WTC11 (cell line): ENCODE measurements around the gene PIP4K2C. TPM values are rescaled to one million over a fixed set of nuclear protein-coding genes. Genes with fewer than 3 reads are reported as not detected.

Experiments used
- ATAC-seq: fragments of 200-7000 bp; cut with Tn5 transposase; 2 replicates; pipeline ENCODE4 v1.10.0; 2021; ENCODE audit warnings: mild to moderate bottlenecking, moderate library complexity
- CTCF ChIA-PET: fragments of 300-600 bp; sonication (Branson Sonifier 250); formaldehyde crosslinking; loops from one replicate; lab custom pipeline; 2021; ENCODE audit warnings: antibody characterized with exemption; lab: Charles Lee
- POLR2A ChIA-PET: fragments of 350-600 bp; sonication (Branson Sonifier 250); formaldehyde crosslinking; loops from one replicate; lab custom pipeline; 2021; ENCODE audit warnings: antibody characterized with exemption; lab: Charles Lee
- DNase-seq: peaks from one replicate; pipeline ENCODE4 v3.0.0; 2021; ENCODE audit warnings: low spot score
- H3K27ac Mint-ChIP-seq: 2 replicates; pipeline ENCODE4 v1.8.0; 2021; ENCODE audit warnings: mixed read lengths
- H3K27me3 Mint-ChIP-seq: 2 replicates; pipeline ENCODE4 v1.8.0; 2021; ENCODE audit warnings: low read depth, mild to moderate bottlenecking, moderate library complexity, mixed read lengths
- H3K36me3 Mint-ChIP-seq: 2 replicates; pipeline ENCODE4 v1.8.0; 2021; ENCODE audit warnings: mixed read lengths
- H3K4me1 Mint-ChIP-seq: 2 replicates; pipeline ENCODE4 v1.8.0; 2022; ENCODE audit warnings: mixed read lengths
- H3K4me3 Mint-ChIP-seq: 2 replicates; pipeline ENCODE4 v1.8.0; 2021; ENCODE audit warnings: mild to moderate bottlenecking, moderate library complexity, mixed read lengths
- H3K9me3 Mint-ChIP-seq: 2 replicates; pipeline ENCODE4 v1.8.0; 2021; ENCODE audit warnings: mixed read lengths
- ARID4B ChIP-seq: sonication (generic); formaldehyde crosslinking; IDR thresholded peaks from 2 replicates; pipeline ENCODE4 v1.8.0; 2023; ENCODE audit warnings: missing genetic modification reagents, mild to moderate bottlenecking, borderline replicate concordance
- E2F4 ChIP-seq: sonication (generic); formaldehyde crosslinking; IDR thresholded peaks from 2 replicates; pipeline ENCODE4 v1.8.1; 2022; ENCODE audit warnings: low read depth, mild to moderate bottlenecking, moderate library complexity, missing genetic modification reagents, borderline replicate concordance
- FOXP1 ChIP-seq: sonication (generic); formaldehyde crosslinking; IDR thresholded peaks from 2 replicates; pipeline ENCODE4 v1.8.0; 2022; ENCODE audit warnings: missing genetic modification reagents, mild to moderate bottlenecking, moderate library complexity, borderline replicate concordance
- IRF1 ChIP-seq: sonication (generic); formaldehyde crosslinking; IDR thresholded peaks from 2 replicates; pipeline ENCODE4 v1.8.0; 2023; ENCODE audit warnings: missing genetic modification reagents
- MAX ChIP-seq: sonication (generic); formaldehyde crosslinking; IDR thresholded peaks from 2 replicates; pipeline ENCODE4 v1.8.0; 2022; ENCODE audit warnings: mild to moderate bottlenecking, missing genetic modification reagents
- NFE2L1 ChIP-seq: sonication (generic); formaldehyde crosslinking; IDR thresholded peaks from 2 replicates; pipeline ENCODE4 v1.8.1; 2023; ENCODE audit warnings: missing genetic modification reagents
- TCF7 ChIP-seq: sonication (generic); formaldehyde crosslinking; IDR thresholded peaks from 2 replicates; pipeline ENCODE4 v1.8.0; 2022; ENCODE audit warnings: mild to moderate bottlenecking, low read depth, missing genetic modification reagents, moderate library complexity
- TP53 ChIP-seq: sonication (generic); formaldehyde crosslinking; IDR thresholded peaks from 2 replicates; pipeline ENCODE4 v1.8.1; 2023; ENCODE audit warnings: mild to moderate bottlenecking, missing genetic modification reagents
- USF1 ChIP-seq: sonication (generic); formaldehyde crosslinking; IDR thresholded peaks from 2 replicates; pipeline ENCODE4 v1.8.0; 2022; ENCODE audit warnings: mild to moderate bottlenecking, missing genetic modification reagents
- USF2 ChIP-seq: sonication (generic); formaldehyde crosslinking; IDR thresholded peaks from 2 replicates; pipeline ENCODE4 v1.8.1; 2023; ENCODE audit warnings: mild to moderate bottlenecking, missing genetic modification reagents, moderate library complexity
- ZNF263 ChIP-seq: sonication (generic); formaldehyde crosslinking; IDR thresholded peaks from 2 replicates; pipeline ENCODE4 v1.8.1; 2022; ENCODE audit warnings: low read depth, mild to moderate bottlenecking, moderate library complexity, missing genetic modification reagents
- ZNF281 ChIP-seq: sonication (generic); formaldehyde crosslinking; IDR thresholded peaks from 2 replicates; pipeline ENCODE4 v1.8.0; 2023; ENCODE audit warnings: mild to moderate bottlenecking, missing genetic modification reagents
- ZNF317 ChIP-seq: sonication (generic); formaldehyde crosslinking; IDR thresholded peaks from 2 replicates; pipeline ENCODE4 v1.8.1; 2023; ENCODE audit warnings: low read depth, mild to moderate bottlenecking, moderate library complexity, missing genetic modification reagents, borderline replicate concordance
- ZNF425 ChIP-seq: fragments of 250-450 bp; sonication (Bioruptor Pico); conservative IDR thresholded peaks from 2 replicates; pipeline ENCODE4 v1.9.0; 2021; ENCODE audit warnings: mild to moderate bottlenecking
- total RNA-seq: library from RNA; stranded (reverse); gene quantifications from 3 replicates; pipeline ENCODE4 v1.2.3, GENCODE V29; 2021

PIP4K2C gene
- total RNA-seq, 1 experiment from 2014 or later = 25.4 TPM

- TF ChIP-seq IRF1 (CRISPR knock-in tag) (no peak), ARID4B (no peak)
Measured at GRCh38 chr12:57607958-57608663, 17.1 kb downstream of the PIP4K2C start (continued).

- TF ChIP-seq USF2 (CRISPR knock-in tag) (0 out of 2 replicates have a peak, but pooled peaks have one; percentile 24), TCF7 (CRISPR knock-in tag) (no peak), ZNF317 (CRISPR knock-in tag) (no peak), ZNF263 (CRISPR knock-in tag) (no peak), USF1 (CRISPR knock-in tag) (peak; percentile 17; the same call in 1 of the 2 replicates), NFE2L1 (CRISPR knock-in tag) (no peak), TP53 (CRISPR knock-in tag) (0 out of 2 replicates have a peak, but pooled peaks have one; percentile 64), MAX (CRISPR knock-in tag) (peak; percentile 51), FOXP1 (CRISPR knock-in tag) (0 out of 2 replicates have a peak, but pooled peaks have one; percentile 34), ZNF281 (CRISPR knock-in tag) (peak; percentile 94), ZNF425 (CRISPR knock-in tag) (no peak), E2F4 (no peak)
- TF ChIP-seq, all 79 proteins: peak for 6
- Mint-ChIP-seq H3K4me1 (peaks cover 41% of the 10 kb centered on the region), H3K36me3 (peaks cover 11% of the 10 kb centered on the region), H3K27ac (no peak overlapping the region), H3K9me3 (no peaks in the 10 kb centered on the region), H3K27me3 (peaks cover 32% of the 10 kb centered on the region), H3K4me3 (peak overlapping the region; percentile 87)
- DNase-seq (peak; percentile 71), ATAC-seq (peak; percentile 11)
- ChIA-PET CTCF (interaction anchor here (0.6 to 5.4 kb wide), 8 partner anchors 11 to 126 kb away, joined by 3 to 34 read pairs (median 4); partner anchors contain the start of gene B4GALNT1), POLR2A (interaction anchor here (0.6 to 1.0 kb wide), 2 partner anchors 18 to 154 kb away, joined by 3 read pairs; partner anchors contain the start of gene INHBE)
Measured at GRCh38 chr12:57609101-57609780, 18.2 kb downstream of the PIP4K2C start.
